Neural cell (in vitro differentiated cells): ENCODE results near the gene HES4. TPM values are rescaled to one million over a fixed set of nuclear protein-coding genes. Genes with fewer than 3 reads are reported as not detected.

Source experiments
- H2AFZ ChIP-seq: fragments of 200-600, 300-800 bp; sonication (generic), shearing (Covaris generic); 2 replicates; pipeline ENCODE4 v1.6.0; 2014; ENCODE audit warnings: low read depth, mild to moderate bottlenecking, antibody characterized with exemption, low read length, moderate library complexity
- H3F3A ChIP-seq: fragments of 200-600 bp; shearing (Covaris generic); 2 replicates; pipeline ENCODE4 v1.6.1; 2016; ENCODE audit warnings: mild to moderate bottlenecking, moderate library complexity, mixed read lengths, antibody characterized with exemption, low read length; ENCODE audit not compliant: insufficient read depth, poor library complexity, severe bottlenecking
- H3K27ac ChIP-seq: fragments of 200-600, 300-800 bp; sonication (generic), shearing (Covaris generic); 2 replicates; pipeline ENCODE4 v1.5.1; 2014; ENCODE audit warnings: mild to moderate bottlenecking, low read length, moderate library complexity
- H3K27me3 ChIP-seq: fragments of 300-800, 200-600 bp; sonication (generic), shearing (Covaris generic); 2 replicates; pipeline ENCODE4 v1.6.0; 2014; ENCODE audit warnings: mild to moderate bottlenecking, low read depth, low read length, moderate library complexity; ENCODE audit not compliant: insufficient read depth
- H3K36me3 ChIP-seq: fragments of 300-800, 200-600 bp; sonication (generic), shearing (Covaris generic); 2 replicates; pipeline ENCODE4 v1.5.1; 2014; ENCODE audit warnings: mild to moderate bottlenecking, antibody characterized with exemption, low read length, moderate library complexity; ENCODE audit not compliant: insufficient read depth
- H3K4me2 ChIP-seq: fragments of 300-800, 200-600 bp; sonication (generic), shearing (Covaris generic); 2 replicates; pipeline ENCODE4 v1.6.0; 2014; ENCODE audit warnings: mild to moderate bottlenecking, low read length
- H3K4me3 ChIP-seq: fragments of 300-800, 200-600 bp; sonication (generic), shearing (Covaris generic); 2 replicates; pipeline ENCODE4 v1.5.1; 2014; ENCODE audit warnings: mild to moderate bottlenecking, low read length, moderate library complexity
- H3K79me2 ChIP-seq: fragments of 200-600 bp; shearing (Covaris generic); replicated peaks from 2 replicates; pipeline ENCODE4 v1.6.0; 2014; ENCODE audit warnings: mild to moderate bottlenecking, low read length, moderate library complexity; ENCODE audit not compliant: insufficient read depth
- H3K9ac ChIP-seq: fragments of 300-800, 200-600 bp; sonication (generic), shearing (Covaris generic); 2 replicates; pipeline ENCODE4 v1.6.1; 2016; ENCODE audit warnings: mild to moderate bottlenecking, low read length, mixed read lengths
- H3K9me2 ChIP-seq: fragments of 200-600 bp; shearing (Covaris generic); 2 replicates; pipeline ENCODE4 v1.6.1; 2016; ENCODE audit warnings: mild to moderate bottlenecking, low read length, mixed read lengths; ENCODE audit not compliant: insufficient read depth
- H3K9me3 ChIP-seq: fragments of 200-600, 300-800 bp; sonication (generic), shearing (Covaris generic); 2 replicates; pipeline ENCODE4 v1.6.1; 2016; ENCODE audit warnings: mild to moderate bottlenecking, mixed run types, low read length, moderate library complexity, mixed read lengths
- H4K20me1 ChIP-seq: fragments of 200-600 bp; shearing (Covaris generic); 2 replicates; pipeline ENCODE4 v1.6.1; 2016; ENCODE audit warnings: mild to moderate bottlenecking, mixed run types; ENCODE audit not compliant: insufficient read depth
- EP300 ChIP-seq: fragments of 450-650 bp; conservative IDR thresholded peaks from 2 replicates; pipeline ENCODE4 v1.6.1; 2014; ENCODE audit warnings: antibody characterized with exemption, mild to moderate bottlenecking, moderate library complexity; ENCODE audit not compliant: poor library complexity, severe bottlenecking
- EZH2 ChIP-seq: fragments of 200-600, 300-800 bp; shearing (Covaris generic), sonication (generic); IDR thresholded peaks from 2 replicates; pipeline ENCODE4 v1.6.1; 2014; ENCODE audit warnings: antibody characterized with exemption, low read length, borderline replicate concordance, mild to moderate bottlenecking; ENCODE audit not compliant: insufficient read depth, poor library complexity, severe bottlenecking
- MXI1 ChIP-seq: fragments of 450-650 bp; conservative IDR thresholded peaks from 2 replicates; pipeline ENCODE4 v1.6.1; 2014; ENCODE audit warnings: antibody characterized with exemption, mild to moderate bottlenecking; ENCODE audit not compliant: poor library complexity, severe bottlenecking
- POLR2AphosphoS5 ChIP-seq: IDR thresholded peaks from 2 replicates; pipeline ENCODE4 v1.6.1; 2012
- RAD21 ChIP-seq: fragments of 450-650 bp; conservative IDR thresholded peaks from 2 replicates; pipeline ENCODE4 v1.6.1; 2014; ENCODE audit warnings: antibody characterized with exemption, mild to moderate bottlenecking, moderate library complexity
- SMC3 ChIP-seq: fragments of 450-650 bp; conservative IDR thresholded peaks from 2 replicates; pipeline ENCODE4 v1.6.1; 2014; ENCODE audit warnings: antibody characterized with exemption, mild to moderate bottlenecking, moderate library complexity; ENCODE audit not compliant: poor library complexity
- TAF1 ChIP-seq: IDR thresholded peaks from 2 replicates; pipeline ENCODE4 v1.6.1; 2012; ENCODE audit warnings: low read depth
- polyA plus RNA-seq: library from polyadenylated mRNA; depleted of rRNA; stranded (reverse); fragments of >200 nt; gene quantifications from 2 replicates; pipeline ENCODE4 v1.2.3, GENCODE V29; 2014
- TF ChIP-seq, protein P1 (sequence below): IDR thresholded peaks from 2 replicates; pipeline ENCODE4 v1.6.1; 2012; ENCODE audit warnings: borderline replicate concordance
- TF ChIP-seq, protein P2 (sequence below): fragments of 450-650 bp; IDR thresholded peaks from 2 replicates; pipeline ENCODE4 v1.5.1; 2014; ENCODE audit warnings: antibody characterized with exemption, mild to moderate bottlenecking, moderate library complexity; ENCODE audit not compliant: poor library complexity, severe bottlenecking

Gene HES4
- polyA plus RNA-seq, 1 donor from 2014 or later = 196 TPM

DNA sequence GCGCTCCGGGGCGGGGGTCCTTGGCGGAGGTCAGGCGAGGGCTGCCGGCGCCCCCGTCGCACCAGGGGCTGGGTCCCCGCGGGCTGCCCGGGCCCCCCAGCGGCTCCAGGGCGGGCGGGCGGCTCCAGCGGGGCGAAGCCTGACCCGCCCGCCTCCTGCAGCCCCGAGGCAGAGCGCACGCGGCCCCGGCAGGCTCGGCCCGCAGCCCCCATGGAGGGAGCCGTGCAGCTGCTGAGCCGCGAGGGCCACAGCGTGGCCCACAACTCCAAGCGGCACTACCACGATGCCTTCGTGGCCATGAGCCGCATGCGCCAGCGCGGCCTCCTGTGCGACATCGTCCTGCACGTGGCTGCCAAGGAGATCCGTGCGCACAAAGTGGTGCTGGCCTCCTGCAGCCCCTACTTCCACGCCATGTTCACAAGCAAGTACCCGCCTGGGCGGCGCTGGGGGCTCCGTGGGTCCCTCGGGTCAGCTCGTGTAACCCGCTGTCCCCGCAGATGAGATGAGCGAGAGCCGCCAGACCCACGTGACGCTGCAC is 38.7 kb downstream of the HES4 start:
- H3K27me3 ChIP-seq = peaks cover 9% of the 10 kb centered on the region
- no peaks in the 10 kb centered on the region for H4K20me1 ChIP-seq
- peak overlapping the region; percentile 35 for H3K4me2 ChIP-seq
- no peaks in the 10 kb centered on the region for H3F3A ChIP-seq
- TF ChIP-seq, protein P1, sequence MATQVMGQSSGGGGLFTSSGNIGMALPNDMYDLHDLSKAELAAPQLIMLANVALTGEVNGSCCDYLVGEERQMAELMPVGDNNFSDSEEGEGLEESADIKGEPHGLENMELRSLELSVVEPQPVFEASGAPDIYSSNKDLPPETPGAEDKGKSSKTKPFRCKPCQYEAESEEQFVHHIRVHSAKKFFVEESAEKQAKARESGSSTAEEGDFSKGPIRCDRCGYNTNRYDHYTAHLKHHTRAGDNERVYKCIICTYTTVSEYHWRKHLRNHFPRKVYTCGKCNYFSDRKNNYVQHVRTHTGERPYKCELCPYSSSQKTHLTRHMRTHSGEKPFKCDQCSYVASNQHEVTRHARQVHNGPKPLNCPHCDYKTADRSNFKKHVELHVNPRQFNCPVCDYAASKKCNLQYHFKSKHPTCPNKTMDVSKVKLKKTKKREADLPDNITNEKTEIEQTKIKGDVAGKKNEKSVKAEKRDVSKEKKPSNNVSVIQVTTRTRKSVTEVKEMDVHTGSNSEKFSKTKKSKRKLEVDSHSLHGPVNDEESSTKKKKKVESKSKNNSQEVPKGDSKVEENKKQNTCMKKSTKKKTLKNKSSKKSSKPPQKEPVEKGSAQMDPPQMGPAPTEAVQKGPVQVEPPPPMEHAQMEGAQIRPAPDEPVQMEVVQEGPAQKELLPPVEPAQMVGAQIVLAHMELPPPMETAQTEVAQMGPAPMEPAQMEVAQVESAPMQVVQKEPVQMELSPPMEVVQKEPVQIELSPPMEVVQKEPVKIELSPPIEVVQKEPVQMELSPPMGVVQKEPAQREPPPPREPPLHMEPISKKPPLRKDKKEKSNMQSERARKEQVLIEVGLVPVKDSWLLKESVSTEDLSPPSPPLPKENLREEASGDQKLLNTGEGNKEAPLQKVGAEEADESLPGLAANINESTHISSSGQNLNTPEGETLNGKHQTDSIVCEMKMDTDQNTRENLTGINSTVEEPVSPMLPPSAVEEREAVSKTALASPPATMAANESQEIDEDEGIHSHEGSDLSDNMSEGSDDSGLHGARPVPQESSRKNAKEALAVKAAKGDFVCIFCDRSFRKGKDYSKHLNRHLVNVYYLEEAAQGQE = no peak
- no peak for TF ChIP-seq RAD21
- TF ChIP-seq EP300 = no peak
- TF ChIP-seq, protein P2, sequence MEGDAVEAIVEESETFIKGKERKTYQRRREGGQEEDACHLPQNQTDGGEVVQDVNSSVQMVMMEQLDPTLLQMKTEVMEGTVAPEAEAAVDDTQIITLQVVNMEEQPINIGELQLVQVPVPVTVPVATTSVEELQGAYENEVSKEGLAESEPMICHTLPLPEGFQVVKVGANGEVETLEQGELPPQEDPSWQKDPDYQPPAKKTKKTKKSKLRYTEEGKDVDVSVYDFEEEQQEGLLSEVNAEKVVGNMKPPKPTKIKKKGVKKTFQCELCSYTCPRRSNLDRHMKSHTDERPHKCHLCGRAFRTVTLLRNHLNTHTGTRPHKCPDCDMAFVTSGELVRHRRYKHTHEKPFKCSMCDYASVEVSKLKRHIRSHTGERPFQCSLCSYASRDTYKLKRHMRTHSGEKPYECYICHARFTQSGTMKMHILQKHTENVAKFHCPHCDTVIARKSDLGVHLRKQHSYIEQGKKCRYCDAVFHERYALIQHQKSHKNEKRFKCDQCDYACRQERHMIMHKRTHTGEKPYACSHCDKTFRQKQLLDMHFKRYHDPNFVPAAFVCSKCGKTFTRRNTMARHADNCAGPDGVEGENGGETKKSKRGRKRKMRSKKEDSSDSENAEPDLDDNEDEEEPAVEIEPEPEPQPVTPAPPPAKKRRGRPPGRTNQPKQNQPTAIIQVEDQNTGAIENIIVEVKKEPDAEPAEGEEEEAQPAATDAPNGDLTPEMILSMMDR = no peak
- TF ChIP-seq MXI1 = no peak
- no peak for TF ChIP-seq TAF1
- no peak for TF ChIP-seq SMC3
- TF ChIP-seq EZH2 = no peak
- no peak for TF ChIP-seq POLR2AphosphoS5
- peaks cover 7% of the 10 kb centered on the region for H3K79me2 ChIP-seq
- no peaks in the 10 kb centered on the region for H3K9me2 ChIP-seq
- H3K9me3 ChIP-seq = no peaks in the 10 kb centered on the region
- H3K9ac ChIP-seq = peak overlapping the region; percentile 63
- H3K36me3 ChIP-seq = no peaks in the 10 kb centered on the region
- no peak overlapping the region for H2AFZ ChIP-seq
- peak overlapping the region; percentile 65 for H3K4me3 ChIP-seq
- no peak overlapping the region for H3K27ac ChIP-seq

DNA sequence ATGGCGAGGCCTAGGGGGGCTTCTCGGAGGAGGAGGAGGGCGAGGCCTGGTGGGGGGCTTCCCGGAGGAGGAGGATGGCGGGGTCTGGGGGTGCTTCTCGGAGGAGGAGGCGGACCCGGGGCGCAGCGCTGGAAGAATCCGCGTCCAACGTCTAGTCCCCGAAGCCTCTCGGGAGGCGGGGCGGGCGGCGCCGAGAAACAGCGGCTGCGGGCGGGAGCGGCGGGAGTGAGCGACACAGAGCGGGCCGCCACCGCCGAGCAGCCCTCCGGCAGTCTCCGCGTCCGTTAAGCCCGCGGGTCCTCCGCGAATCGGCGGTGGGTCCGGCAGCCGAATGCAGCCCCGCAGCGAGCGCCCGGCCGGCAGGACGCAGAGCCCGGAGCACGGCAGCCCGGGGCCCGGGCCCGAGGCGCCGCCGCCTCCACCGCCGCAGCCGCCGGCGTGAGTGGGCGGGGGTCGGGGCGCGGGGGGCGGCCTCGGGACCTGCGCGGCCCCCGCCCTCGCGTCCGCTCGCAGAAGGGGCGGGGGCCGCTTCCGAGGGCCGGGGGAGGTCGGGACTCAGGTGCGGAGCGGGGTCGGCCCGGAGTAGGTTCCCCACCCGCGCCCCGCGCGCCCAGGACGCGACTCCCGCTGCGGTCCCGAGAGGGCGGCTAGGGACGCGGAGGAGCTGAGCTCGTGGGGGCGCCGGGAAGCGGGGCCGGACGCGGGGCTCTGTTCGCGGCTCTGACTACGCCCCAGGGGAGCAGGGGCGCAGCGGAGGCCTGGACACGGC is 39.4 kb downstream of the HES4 start, which contains the start of gene KLHL17:
Gene KLHL17, plus strand, starts transcription at position 222 of the 769 bp plus-strand sequence. Its CDS starts 110 bp downstream, at position 332.
- no peaks in the 10 kb centered on the region for H3K9me3 ChIP-seq
- no peaks in the 10 kb centered on the region for H3K36me3 ChIP-seq
- H3K27ac ChIP-seq = no peak within 1 kb of the TSS
- peak within 1 kb of the TSS; percentile 65 for H3K4me3 ChIP-seq
- peaks cover 2% of the 10 kb centered on the region for H3K27me3 ChIP-seq
- peak within 1 kb of the TSS; percentile 63 for H3K9ac ChIP-seq
- H3K79me2 ChIP-seq = peaks cover 7% of the 10 kb centered on the region
- H3F3A ChIP-seq = no peaks in the 10 kb centered on the region
- H3K4me2 ChIP-seq = peak within 1 kb of the TSS; percentile 35
- no peak within 1 kb of the TSS for H2AFZ ChIP-seq
- H4K20me1 ChIP-seq = no peaks in the 10 kb centered on the region
- H3K9me2 ChIP-seq = no peaks in the 10 kb centered on the region
- TF ChIP-seq EP300 = peak; percentile 47
- TF ChIP-seq SMC3 = no peak
- TF ChIP-seq, protein P1 = peak; percentile 57
- TF ChIP-seq POLR2AphosphoS5 = peak; percentile 49
- TF ChIP-seq MXI1 = peak; percentile 18
- peak; percentile 27 for TF ChIP-seq TAF1
